Medulla oblongata (tissue), 1 donor: Measurements from ENCODE around the gene IER5.

Experiments
- DNase-seq: peaks from one replicate; pipeline ENCODE4 v3.0.0-alpha.2; 2015; ENCODE audit errors: extremely low spot score

Gene IER5

GRCh38 chr1:181077576-181078242 is 10.8 kb upstream of the IER5 start:
- no peak for DNase-seq

GRCh38 chr1:181079382-181079781 is 9.1 kb upstream of the IER5 start:
- no peak for DNase-seq

GRCh38 chr1:181079920-181080319 is 8.6 kb upstream of the IER5 start:
- DNase-seq, result no peak

DNA sequence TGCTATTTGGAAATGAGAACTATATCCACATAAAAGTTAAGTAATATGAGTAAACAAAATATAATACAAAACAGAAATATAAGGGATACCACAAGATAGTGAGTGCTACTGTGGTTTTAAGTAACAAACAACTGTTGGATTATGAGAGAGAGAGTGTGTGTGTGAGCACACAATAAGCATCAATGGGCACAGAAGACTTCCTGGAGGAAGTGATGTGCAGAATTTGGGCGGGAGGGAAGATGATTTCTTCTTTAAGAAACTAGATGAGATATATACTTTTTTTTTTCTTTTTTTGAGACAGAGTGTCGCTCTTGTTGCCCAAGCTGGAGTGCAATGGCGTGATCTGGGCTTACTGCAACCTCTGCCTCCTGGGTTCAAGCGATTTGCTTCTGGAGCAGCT is 7.9 kb upstream of the IER5 start:
- DNase-seq, result no peak

DNA sequence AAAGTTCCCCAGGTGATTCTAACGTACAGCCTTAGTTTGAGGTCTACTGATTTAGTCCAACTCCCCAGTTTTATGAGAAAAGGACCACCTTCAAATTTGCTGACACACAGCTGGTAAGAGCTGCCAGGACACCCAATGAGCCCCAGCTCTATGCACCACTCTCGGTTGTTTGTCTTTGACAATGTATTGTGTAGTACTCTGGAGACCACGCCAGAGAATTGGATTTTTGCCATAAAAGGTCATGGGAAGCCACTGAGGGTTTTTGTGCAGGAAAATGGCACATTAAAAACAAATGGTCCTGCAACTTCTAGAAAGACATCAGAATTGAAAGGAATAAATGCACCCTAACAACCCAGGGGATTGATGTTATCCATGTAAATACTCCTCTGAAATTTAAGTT is 7.1 kb upstream of the IER5 start:
- no peak for DNase-seq

- DNase-seq, result peak; percentile 75
These were observed 4.5 kb upstream of the IER5 start for GRCh38 chr1:181083842-181084605.

- no peak for DNase-seq
These were observed 3.9 kb upstream of the IER5 start for GRCh38 chr1:181084606-181084969.

DNA sequence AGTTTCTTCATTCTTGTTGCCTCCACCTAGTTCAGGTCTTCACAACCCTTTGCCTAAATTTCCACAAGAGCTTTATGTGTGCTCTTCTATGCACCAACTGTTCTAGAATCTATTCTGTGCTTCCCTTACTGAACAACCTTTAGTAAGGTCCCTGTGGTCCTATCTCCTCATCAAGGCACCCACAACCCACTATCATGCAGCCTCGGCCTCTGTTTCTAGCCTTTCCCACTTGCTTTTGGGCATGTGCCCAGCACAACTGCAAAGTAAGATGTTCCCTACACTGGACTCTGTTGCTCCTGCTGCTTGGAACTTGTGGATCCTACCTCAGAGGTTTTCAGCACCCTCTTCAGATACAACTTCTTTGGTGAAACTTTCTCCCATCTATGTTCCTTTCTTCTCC is 2.4 kb upstream of the IER5 start:
- no peak for DNase-seq

- no peak for DNase-seq
These were observed 1.6 kb upstream of the IER5 start for GRCh38 chr1:181086926-181087325.

GRCh38 chr1:181087400-181087901 is 1.0 kb upstream of the IER5 start:
- DNase-seq, result peak; percentile 44

DNA sequence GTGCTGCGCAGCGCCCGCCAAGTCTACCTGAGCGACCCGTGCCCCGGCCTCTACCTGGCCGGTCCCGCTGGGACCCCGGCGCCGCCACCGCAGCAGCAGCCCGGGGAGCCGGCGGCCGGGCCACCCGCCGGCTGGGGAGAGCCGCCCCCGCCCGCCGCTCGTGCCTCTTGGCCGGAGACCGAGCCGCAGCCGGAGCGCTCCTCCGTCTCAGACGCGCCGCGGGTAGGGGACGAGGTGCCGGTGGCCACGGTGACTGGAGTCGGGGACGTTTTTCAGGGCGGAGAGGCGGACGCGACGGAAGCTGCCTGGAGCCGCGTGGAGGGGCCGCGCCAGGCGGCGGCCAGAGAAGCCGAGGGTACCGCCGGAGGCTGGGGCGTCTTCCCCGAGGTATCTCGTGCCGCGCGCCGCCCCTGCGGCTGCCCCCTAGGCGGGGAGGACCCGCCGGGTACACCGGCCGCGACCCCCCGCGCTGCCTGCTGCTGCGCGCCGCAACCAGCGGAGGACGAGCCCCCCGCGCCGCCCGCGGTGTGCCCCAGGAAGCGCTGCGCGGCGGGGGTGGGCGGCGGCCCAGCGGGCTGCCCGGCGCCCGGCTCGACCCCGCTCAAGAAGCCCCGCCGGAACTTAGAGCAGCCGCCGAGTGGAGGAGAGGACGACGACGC is 646 bp downstream of the IER5 start:
- DNase-seq, result no peak

DNA sequence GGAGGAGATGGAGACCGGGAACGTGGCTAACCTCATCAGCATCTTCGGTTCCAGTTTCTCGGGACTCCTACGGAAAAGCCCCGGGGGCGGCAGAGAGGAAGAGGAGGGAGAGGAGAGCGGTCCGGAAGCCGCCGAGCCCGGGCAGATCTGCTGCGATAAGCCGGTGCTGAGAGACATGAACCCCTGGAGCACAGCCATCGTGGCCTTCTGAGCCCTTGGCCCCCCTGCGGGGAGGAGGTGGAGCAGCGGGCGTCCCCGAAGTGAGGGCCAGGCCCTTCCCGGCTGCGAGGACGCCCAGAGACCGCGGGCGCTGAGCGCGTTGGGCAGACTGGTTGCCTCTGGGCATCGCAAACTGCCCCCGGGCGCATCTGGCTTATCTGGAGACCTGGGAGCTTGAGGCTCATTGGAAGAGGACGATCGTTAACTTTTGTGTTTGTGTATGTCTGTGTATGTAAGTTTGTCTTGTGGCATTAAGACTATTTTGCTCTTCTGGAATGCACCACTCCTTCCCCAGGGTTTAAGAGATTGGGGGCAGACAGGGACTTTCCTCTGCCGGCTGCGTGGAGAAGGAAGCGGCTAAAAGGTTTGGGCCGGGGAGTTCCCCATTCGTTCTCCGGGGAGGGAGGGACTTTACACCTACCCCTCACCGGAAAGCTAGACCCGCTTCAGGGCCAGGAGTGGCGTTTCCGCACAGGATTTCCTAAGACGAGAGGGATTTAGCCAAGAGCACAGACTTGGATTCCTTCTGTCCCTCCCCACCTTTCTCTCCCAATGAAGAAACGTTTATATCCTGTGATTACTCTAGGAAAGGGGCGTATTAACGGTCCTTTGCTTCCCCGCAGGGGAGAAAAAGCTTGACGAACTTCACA is 1.4 kb downstream of the IER5 start:
- DNase-seq, result peak; percentile 74

DNA sequence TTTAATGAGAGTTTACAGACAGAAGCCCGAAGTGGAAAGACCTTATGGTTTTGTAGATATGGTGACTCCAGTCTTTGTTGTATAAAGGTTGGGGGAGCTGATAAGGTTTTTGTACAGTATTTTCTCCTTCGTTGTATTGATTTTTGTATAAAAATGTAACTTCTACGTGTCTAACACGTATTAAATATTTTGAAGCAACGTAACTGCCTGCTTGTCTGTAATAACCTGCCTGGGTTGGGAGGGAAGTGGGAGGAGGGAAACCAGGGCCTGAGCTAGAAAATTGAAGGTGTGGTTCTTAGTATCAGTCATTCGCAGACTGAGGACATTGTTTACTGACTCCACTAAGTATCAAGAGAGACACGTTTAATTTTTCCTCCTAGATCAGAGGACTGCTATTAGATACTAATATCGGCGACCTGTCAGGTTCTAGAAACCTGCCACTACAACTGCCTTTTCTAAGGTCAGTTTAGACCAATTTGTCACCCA is 2.2 kb downstream of the IER5 start:
- no peak for DNase-seq

DNA sequence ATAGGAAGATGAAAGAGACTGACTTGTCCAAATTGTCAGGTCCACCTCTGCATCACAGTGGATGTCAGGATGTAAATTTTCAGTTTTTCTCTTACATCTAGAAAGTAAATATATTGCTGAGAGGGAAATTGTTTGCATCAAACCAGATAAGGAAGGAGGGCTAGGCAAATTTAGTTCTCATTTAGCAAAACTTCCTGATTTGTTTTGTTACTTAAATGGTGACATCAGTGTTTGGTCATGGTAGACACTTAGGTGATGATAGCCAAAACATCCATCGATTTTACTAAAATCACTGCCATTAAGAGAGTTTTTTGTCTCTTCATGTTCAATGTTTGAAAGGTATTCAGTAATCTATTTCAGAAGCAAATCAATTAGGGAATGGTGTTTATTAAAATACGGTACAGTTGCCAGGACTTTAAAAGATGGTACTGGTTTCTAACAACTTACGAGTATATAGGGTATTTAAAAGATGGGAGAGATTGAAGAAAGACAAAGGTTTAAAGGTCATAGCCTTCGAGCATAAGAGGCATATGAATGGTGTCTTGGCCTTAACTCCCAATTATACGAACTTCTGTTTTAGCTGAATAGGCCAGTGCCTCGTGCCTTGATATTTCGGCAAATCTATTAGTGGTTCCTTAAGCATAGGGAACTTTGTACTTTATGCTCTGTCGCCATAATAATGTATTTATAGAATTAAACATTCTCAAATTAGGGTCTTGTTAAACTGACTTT is 3.0 kb downstream of the IER5 start:
- DNase-seq, result no peak

DNA sequence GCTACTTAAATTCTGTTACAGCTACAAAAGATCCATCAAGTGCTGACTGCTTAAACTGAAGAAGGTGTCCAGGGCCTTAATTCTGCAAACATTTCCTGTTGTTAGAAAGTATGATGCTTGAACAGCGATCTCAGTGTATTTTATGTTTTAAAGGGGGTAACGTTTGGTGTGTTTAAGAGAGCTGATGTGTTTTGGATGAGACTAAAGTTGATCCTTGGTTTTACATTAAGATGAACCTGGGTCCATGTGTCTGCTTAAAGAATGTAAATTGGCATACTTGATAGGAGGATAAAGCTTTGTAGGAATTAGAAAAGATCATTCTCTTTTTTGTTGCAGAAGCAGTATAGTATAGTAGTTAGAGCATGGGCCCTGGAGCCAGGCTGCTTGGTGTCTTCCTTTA is 3.6 kb downstream of the IER5 start:
- DNase-seq, result no peak

GRCh38 chr1:181092883-181093458 is 4.5 kb downstream of the IER5 start:
- no peak for DNase-seq

DNA sequence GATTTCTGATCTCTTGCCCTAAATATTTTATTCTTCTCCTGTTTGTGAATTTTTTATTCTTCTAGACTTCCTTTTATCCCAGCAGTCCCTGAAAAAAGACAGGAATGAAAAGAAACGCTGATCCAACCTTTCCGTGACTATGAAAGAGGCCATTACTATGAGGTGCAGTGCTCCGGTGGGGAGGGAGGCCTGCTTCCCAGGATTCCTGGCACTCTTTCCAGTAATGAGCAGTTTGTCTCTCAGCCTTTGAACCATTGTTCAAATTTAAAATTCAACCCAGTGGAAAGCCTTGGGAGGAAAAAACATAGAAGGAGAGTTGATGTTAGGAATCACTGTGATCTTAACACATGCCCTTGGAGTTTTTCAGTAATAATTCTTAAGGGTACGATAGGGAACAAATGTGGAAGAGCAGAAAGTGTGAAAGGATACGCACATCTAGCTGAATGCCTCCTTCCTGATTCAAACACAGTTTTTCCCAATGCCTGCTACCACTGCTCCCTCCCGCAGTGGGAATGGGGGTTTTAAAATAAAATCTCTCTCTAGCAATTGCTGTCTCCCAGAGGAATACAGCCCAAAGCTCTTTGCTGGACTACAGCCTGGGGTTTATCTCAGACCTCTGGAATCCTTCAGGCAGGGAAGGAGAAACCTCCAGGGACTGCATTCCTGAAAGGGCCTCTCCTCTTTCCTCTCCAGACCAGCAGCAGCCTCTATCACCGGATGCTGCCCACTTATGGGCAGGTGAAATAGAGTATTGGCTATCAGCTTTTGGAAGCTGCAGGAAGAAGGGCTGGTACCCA is 6.1 kb downstream of the IER5 start:
- peak; percentile 50 for DNase-seq

DNA sequence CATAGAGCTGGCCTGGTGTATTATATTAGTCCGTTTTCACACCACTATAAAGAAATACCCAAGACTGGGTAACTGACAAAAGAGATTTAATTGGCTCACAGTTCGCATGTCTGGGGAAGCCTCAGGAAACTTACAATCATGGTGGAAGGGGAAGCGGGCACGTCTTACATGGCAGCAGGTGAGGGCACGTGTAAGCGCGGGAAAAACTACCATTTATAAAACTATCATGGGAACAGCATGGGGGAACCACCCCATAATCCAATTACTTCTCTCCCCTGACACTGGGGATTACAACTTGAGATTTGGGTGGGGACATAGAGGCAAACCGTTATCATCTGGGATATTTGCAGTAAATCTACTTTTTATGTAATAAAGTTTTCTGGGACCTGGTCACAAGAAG is 6.8 kb downstream of the IER5 start:
- no peak for DNase-seq

GRCh38 chr1:181095763-181096184 is 7.3 kb downstream of the IER5 start:
- no peak for DNase-seq

DNA sequence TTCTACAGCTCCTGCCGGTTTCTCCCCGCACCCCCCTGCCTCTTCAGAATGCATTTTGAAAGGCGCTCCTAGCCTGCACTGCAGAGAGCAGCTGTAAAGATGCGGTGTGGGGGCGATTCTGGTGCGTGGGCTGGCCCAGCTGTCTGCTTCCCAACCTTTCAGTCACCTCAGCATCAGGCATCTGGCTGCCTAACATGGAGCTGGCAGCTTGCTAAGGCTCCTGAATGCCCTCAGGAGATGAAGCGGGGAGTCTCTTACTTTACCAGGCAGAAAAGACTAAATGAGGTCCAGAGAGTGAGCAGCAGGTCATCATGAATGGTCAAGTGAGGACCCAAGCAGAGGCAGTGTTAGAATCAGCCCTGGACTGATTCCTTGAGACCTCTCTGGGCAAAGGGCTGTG is 8.7 kb downstream of the IER5 start:
- no peak for DNase-seq
